OCI-LY3 (cell line): ENCODE data around the gene SEPTIN12.

ENCODE experiments used
- CTCF ChIP-seq: fragments of 200-600, 300-600 bp; sonication (generic); IDR thresholded peaks from 2 replicates; pipeline ENCODE4 v1.5.1; 2014; ENCODE audit warnings: antibody characterized with exemption, low read length, low read depth
- EZH2phosphoT487 ChIP-seq: fragments of 200-600 bp; shearing (Covaris generic); IDR thresholded peaks from 2 replicates; pipeline ENCODE4 v1.6.1; 2018; ENCODE audit warnings: antibody characterized with exemption, mixed run types, low read depth

DNA sequence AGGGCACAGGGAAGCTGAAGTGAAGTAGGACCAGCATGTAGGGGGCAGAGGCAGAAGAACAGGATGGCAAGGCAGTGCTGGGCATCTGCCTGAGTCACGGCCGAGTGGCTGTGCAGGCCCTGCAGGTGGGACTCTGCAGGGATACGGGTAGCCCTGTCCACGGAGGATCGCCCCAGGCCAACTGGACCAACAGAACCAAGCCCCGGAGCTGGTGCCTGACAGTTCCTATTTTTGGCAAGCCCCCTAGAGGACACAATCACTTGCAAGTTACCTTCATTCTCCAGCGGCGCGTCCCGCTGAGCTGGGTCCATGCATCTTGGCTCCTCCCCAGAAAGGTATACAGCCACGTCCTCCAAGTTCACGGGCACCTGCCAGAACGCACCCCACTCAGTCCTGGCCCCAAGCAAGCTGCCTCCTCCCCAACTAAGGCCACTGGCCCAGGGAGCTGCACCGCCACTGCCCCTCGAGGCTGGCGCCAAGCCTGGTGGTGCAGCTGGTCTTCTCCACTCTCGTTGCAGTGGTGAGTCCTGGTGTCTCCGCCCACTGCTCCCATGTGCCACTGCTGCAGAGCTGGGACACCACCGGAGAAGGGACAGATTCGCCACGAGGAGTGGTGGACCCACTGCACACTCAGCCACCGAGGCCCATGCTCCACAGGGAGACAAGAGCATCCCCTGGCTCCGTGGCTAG, 27.8 kb downstream of the SEPTIN12 start:
- TF ChIP-seq CTCF (no peak), EZH2phosphoT487 (no peak)
